Keratinocyte (primary cell): ENCODE results near the gene BICD2. TPM values are rescaled to one million over a fixed set of nuclear protein-coding genes. Genes with fewer than 3 reads are reported as not detected.
A peak's percentile ranks its signal among the peaks of the same experiment; 100 is the strongest.

Experiments
- DNase-seq: peaks from one replicate; pipeline ENCODE4 v3.0.0-alpha.2; 2011; ENCODE audit warnings: low read depth, missing footprints, low spot score
- FAIRE-seq: peaks from 2 replicates; lab custom pipeline; 2011; peaks lifted over from hg19 to GRCh38; lab: Jason Lieb, UNC
- H2AFZ ChIP-seq: 2 replicates; pipeline ENCODE4 v1.6.0; 2012; ENCODE audit warnings: low read length, control low read depth, inconsistent platforms; ENCODE audit not compliant: control insufficient read depth
- H3K27ac ChIP-seq: 2 replicates; pipeline ENCODE4 v1.5.1; 2011; ENCODE audit warnings: low read length; ENCODE audit not compliant: control insufficient read depth, insufficient read depth
- H3K27me3 ChIP-seq: 3 replicates; pipeline ENCODE4 v1.6.0; 2011; ENCODE audit warnings: low read length; ENCODE audit not compliant: control insufficient read depth, insufficient read depth; ENCODE audit errors: extremely low read depth
- H3K36me3 ChIP-seq, 2 experiments: 2 replicates in 1 of 2; 3 replicates in 1 of 2; pipeline ENCODE4 v1.5.1; 2011; ENCODE audit warnings: low read length in 2 of 2, mild to moderate bottlenecking in 1 of 2; ENCODE audit not compliant: control insufficient read depth in 2 of 2, insufficient read depth in 2 of 2; ENCODE audit errors: extremely low read depth in 1 of 2
- H3K4me1 ChIP-seq: 3 replicates; pipeline ENCODE4 v1.5.1; 2011; ENCODE audit warnings: low read length; ENCODE audit not compliant: control insufficient read depth, insufficient read depth; ENCODE audit errors: extremely low read depth
- H3K4me2 ChIP-seq: 3 replicates; pipeline ENCODE4 v1.6.0; 2011; ENCODE audit warnings: low read depth, low read length; ENCODE audit not compliant: control insufficient read depth, insufficient read depth; ENCODE audit errors: extremely low read depth
- H3K4me3 ChIP-seq, 3 experiments: fragments of 200-600 bp in 1 of 3; sonication (generic) in 1 of 3; 2 replicates in 2 of 3; 3 replicates in 1 of 3; pipeline ENCODE4 v1.5.1; 2011 to 2016; ENCODE audit warnings: low read length in 3 of 3, mild to moderate bottlenecking in 3 of 3, control low read depth in 2 of 3, inconsistent platforms in 1 of 3, low read depth in 1 of 3, mixed read lengths in 1 of 3, mixed run types in 1 of 3, moderate library complexity in 1 of 3; ENCODE audit not compliant: control insufficient read depth in 2 of 3, insufficient read depth in 2 of 3; ENCODE audit errors: extremely low read depth in 1 of 3
- H3K79me2 ChIP-seq: 2 replicates; pipeline ENCODE4 v1.6.0; 2012; ENCODE audit warnings: low read length; ENCODE audit not compliant: control insufficient read depth, insufficient read depth
- H3K9ac ChIP-seq: 3 replicates; pipeline ENCODE4 v1.6.0; 2011; ENCODE audit warnings: low read length; ENCODE audit not compliant: control insufficient read depth, insufficient read depth; ENCODE audit errors: extremely low read depth
- H3K9me1 ChIP-seq: 3 replicates; pipeline ENCODE4 v1.6.0; 2011; ENCODE audit warnings: low read length; ENCODE audit not compliant: control insufficient read depth, insufficient read depth; ENCODE audit errors: extremely low read depth
- H3K9me3 ChIP-seq: 2 replicates; pipeline ENCODE4 v1.5.1; 2012; ENCODE audit warnings: low read depth, low read length; ENCODE audit not compliant: control insufficient read depth
- H4K20me1 ChIP-seq: 3 replicates; pipeline ENCODE4 v1.6.0; 2011; ENCODE audit warnings: low read length; ENCODE audit not compliant: control insufficient read depth, insufficient read depth; ENCODE audit errors: extremely low read depth
- EZH2 ChIP-seq: IDR thresholded peaks from one replicate; pipeline ENCODE4 v1.6.1; 2012; ENCODE audit warnings: inconsistent platforms, mild to moderate bottlenecking, low read length, moderate library complexity
- dilution Hi-C: fragments of 300-500 bp; cut with MboI; formaldehyde crosslinking; loops from one replicate; pipeline ENCODE4 v1.7.0; 2020; ENCODE audit warnings: low sequenced_read_pairs; ENCODE audit not compliant: extremely low pct_ligation_motif_present
- polyA plus RNA-seq, 5 experiments: library from polyadenylated mRNA; depleted of rRNA in 3 of 5; stranded (reverse) in 3 of 5; stranded (forward) in 1 of 5; unstranded in 1 of 5; fragments of >200 nt; gene quantifications; 1 replicate in 1 of 5; 2 replicates in 3 of 5; 3 replicates in 1 of 5; pipeline versions ENCODE4 v1.2.1 to v1.2.3, GENCODE V29; 2011 to 2012; ENCODE audit warnings: missing spikeins in 2 of 5, low read depth in 1 of 5, low replicate concordance in 1 of 5
- TF ChIP-seq, protein P1 (sequence below), 3 experiments: IDR thresholded peaks in 1 of 3; conservative IDR thresholded peaks in 1 of 3; optimal IDR thresholded peaks in 1 of 3; 2 replicates in 2 of 3; 3 replicates in 1 of 3; pipeline versions ENCODE3 to v1.5.1; 2011; ENCODE audit warnings: low read length in 3 of 3, mild to moderate bottlenecking in 3 of 3, moderate library complexity in 2 of 3, control low read depth in 1 of 3, inconsistent platforms in 1 of 3; ENCODE audit not compliant: insufficient read depth in 2 of 3; ENCODE audit errors: extremely low read depth in 1 of 3

Gene BICD2
- polyA plus RNA-seq, 1 donor (not counting 4 experiments of a cell fraction or from before 2014, with no cell fraction given) = 41.9 TPM

DNA sequence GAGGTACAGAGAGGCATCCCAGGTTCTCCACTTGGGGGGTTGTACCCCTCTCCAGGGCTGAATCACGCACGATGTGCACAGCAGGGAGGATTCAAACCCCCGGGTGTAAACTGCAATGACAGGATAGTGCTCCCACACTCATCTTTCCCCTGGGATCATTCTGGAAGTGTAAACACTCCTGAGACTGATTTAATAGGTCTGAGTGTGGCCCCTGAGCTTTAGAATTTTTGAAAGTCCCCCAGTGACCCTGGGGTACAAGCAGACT, 16.5 kb downstream of the BICD2 start:
- peak overlapping the region; percentile 3 for H3K9ac ChIP-seq
- no peak for TF ChIP-seq EZH2
- TF ChIP-seq, protein P1, sequence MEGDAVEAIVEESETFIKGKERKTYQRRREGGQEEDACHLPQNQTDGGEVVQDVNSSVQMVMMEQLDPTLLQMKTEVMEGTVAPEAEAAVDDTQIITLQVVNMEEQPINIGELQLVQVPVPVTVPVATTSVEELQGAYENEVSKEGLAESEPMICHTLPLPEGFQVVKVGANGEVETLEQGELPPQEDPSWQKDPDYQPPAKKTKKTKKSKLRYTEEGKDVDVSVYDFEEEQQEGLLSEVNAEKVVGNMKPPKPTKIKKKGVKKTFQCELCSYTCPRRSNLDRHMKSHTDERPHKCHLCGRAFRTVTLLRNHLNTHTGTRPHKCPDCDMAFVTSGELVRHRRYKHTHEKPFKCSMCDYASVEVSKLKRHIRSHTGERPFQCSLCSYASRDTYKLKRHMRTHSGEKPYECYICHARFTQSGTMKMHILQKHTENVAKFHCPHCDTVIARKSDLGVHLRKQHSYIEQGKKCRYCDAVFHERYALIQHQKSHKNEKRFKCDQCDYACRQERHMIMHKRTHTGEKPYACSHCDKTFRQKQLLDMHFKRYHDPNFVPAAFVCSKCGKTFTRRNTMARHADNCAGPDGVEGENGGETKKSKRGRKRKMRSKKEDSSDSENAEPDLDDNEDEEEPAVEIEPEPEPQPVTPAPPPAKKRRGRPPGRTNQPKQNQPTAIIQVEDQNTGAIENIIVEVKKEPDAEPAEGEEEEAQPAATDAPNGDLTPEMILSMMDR (optimal IDR thresholded peaks at IDR 0.05 in 1 of 3, IDR thresholded peaks at IDR 0.05 in 1 of 3, conservative IDR thresholded peaks at IDR 0.05 in 1 of 3; ENCODE audit: extremely low read depth in 1 of 3, insufficient read depth in 2 of 3, low read length in 3 of 3) = no peak
- H3K27ac ChIP-seq = peak overlapping the region; percentile 44
- no peaks in the 10 kb centered on the region for H3K27me3 ChIP-seq
- dilution Hi-C loops = no loop called here
- peak overlapping the region; percentile 6 for H3K4me2 ChIP-seq
- H3K4me1 ChIP-seq = peaks cover 42% of the 10 kb centered on the region
- no peak for DNase-seq
- peaks cover 17% of the 10 kb centered on the region for H3K9me1 ChIP-seq
- H3K9me3 ChIP-seq = no peaks in the 10 kb centered on the region
- peaks cover 100% of the 10 kb centered on the region for H3K79me2 ChIP-seq
- FAIRE-seq = no peak
- H3K36me3 ChIP-seq = no peaks in the 10 kb centered on the region
- H2AFZ ChIP-seq = no peak overlapping the region
- peaks cover 9% of the 10 kb centered on the region for H4K20me1 ChIP-seq
- no peak overlapping the region for H3K4me3 ChIP-seq

DNA sequence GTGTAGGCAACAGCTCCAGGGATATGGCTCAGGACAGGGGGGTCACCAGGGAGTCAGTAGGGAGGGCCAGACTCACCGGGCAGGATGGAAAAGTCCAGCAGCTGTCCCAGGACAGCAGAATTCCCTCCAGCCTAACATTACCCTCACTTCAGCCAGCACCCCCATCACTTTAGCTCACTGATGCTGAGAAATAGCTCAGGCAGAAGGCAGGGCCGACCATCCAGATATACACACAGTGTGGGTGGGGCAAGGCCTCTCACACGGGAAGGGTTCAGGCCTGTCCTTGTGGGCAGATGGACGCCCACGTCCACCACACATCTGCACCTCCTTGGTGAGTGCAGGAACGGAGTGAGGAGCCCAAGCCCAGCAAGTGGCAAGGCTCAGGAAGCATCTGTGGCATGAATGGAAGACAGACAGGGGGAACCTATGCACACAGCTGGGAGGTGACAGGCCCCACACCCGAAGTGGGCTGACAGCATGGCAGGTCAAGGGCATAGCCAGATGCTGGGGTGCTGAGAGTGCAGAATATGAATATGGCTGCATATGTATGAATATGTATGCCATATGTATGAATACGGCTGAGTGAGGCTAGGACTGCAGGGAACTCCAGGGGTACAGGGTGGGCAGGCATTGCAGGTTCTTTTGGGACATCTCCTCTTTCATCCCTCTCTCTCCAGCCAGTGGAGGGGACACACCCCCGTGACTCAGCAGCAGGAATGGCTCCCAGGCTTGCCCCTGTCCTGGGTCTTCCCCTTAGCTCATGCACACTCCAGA, 17.0 kb downstream of the BICD2 start:
- no peaks in the 10 kb centered on the region for H3K27me3 ChIP-seq

More for the DNA sequence above, 17.0 kb downstream of the BICD2 start:
- TF ChIP-seq, protein P1 (optimal IDR thresholded peaks at IDR 0.05 in 1 of 3, IDR thresholded peaks at IDR 0.05 in 1 of 3, conservative IDR thresholded peaks at IDR 0.05 in 1 of 3; ENCODE audit: extremely low read depth in 1 of 3, insufficient read depth in 2 of 3, low read length in 3 of 3) = no peak
- no peak for TF ChIP-seq EZH2
- H3K4me1 ChIP-seq = peaks cover 42% of the 10 kb centered on the region
- FAIRE-seq = peak; percentile 80
- no peak overlapping the region for H3K4me2 ChIP-seq
- no peaks in the 10 kb centered on the region for H3K36me3 ChIP-seq
- peaks cover 9% of the 10 kb centered on the region for H4K20me1 ChIP-seq
- no peaks in the 10 kb centered on the region for H3K9me3 ChIP-seq
- peaks cover 17% of the 10 kb centered on the region for H3K9me1 ChIP-seq
- peaks cover 100% of the 10 kb centered on the region for H3K79me2 ChIP-seq
- H3K9ac ChIP-seq = peak overlapping the region; percentile 3
- no peak overlapping the region for H3K4me3 ChIP-seq
- H2AFZ ChIP-seq = no peak overlapping the region
- no peak for DNase-seq
- dilution Hi-C loops = no loop called here
- H3K27ac ChIP-seq = peak overlapping the region; percentile 44
